Tibial nerve (tissue), 4 donors: Measurements from ENCODE around the gene VSTM2B. TPM values are rescaled to one million over a fixed set of nuclear protein-coding genes. Genes with fewer than 3 reads are reported as not detected.
"Not testable (repeated sequence)": the region's sequence is repeated elsewhere in the genome, so short reads cannot be mapped to it uniquely, and the experiment has no call there.

Experiments
- DNase-seq, 2 donors: peaks; one replicate each; pipeline ENCODE4 v3.0.0-alpha.2; 2019; ENCODE audit warnings: low spot score in 2 of 2
- H3K27ac ChIP-seq, 4 donors: fragments of 200-600 bp; sonication (generic) in 3 of 4; one replicate each; pipeline ENCODE4 v1.5.1; 2017 to 2019; ENCODE audit warnings: mild to moderate bottlenecking in 1 of 4
- H3K27me3 ChIP-seq, 2 donors: fragments of 200-600 bp; sonication (generic) in 1 of 2; one replicate each; pipeline versions ENCODE4 v1.5.1 to v1.6.0; 2017 to 2019
- H3K36me3 ChIP-seq, 3 donors: fragments of 200-600 bp; sonication (generic); one replicate each; pipeline ENCODE4 v1.5.1; 2018 to 2019
- H3K4me1 ChIP-seq, 4 donors: fragments of 200-600 bp; sonication (generic) in 3 of 4; one replicate each; pipeline ENCODE4 v1.5.1; 2017 to 2019
- H3K4me3 ChIP-seq, 4 donors: fragments of 200-600 bp; sonication (generic) in 3 of 4; one replicate each; pipeline ENCODE4 v1.5.1; 2017 to 2019; ENCODE audit warnings: mild to moderate bottlenecking in 1 of 4, moderate library complexity in 1 of 4
- H3K9me3 ChIP-seq, 4 donors: fragments of 200-600 bp; sonication (generic) in 3 of 4; one replicate each; pipeline ENCODE4 v1.5.1; 2017 to 2019
- CTCF ChIP-seq, 5 experiments: fragments of 200-600 bp in 3 of 5; fragments of 450-650 bp in 2 of 5; sonication (generic) in 3 of 5; IDR thresholded peaks; one replicate each; pipeline ENCODE4 v1.5.1; 2016 to 2019; ENCODE audit warnings: antibody characterized with exemption in 5 of 5, mild to moderate bottlenecking in 3 of 5, moderate library complexity in 2 of 5
- EP300 ChIP-seq, 2 donors: sonication (generic); formaldehyde crosslinking; IDR thresholded peaks; one replicate each; pipeline ENCODE4 v1.6.1; 2017; ENCODE audit warnings: antibody characterized with exemption in 2 of 2, mild to moderate bottlenecking in 1 of 2
- POLR2A ChIP-seq, 2 donors: fragments of 450-650 bp; IDR thresholded peaks; one replicate each; pipeline ENCODE4 v1.6.1; 2017; ENCODE audit warnings: antibody characterized with exemption in 2 of 2, mild to moderate bottlenecking in 2 of 2, moderate library complexity in 2 of 2
- WGBS, 2 donors: methylation state at CpG; one replicate each; pipeline ENCODE4 v1.1.5; 2018; 5-methylcytosine and 5-hydroxymethylcytosine counted together
- total RNA-seq, 4 donors: library from RNA; depleted of rRNA; stranded (reverse); fragments of >200 nt; gene quantifications; one replicate each; pipeline ENCODE4 v1.1.0, GENCODE V29; 2016

VSTM2B gene
- total RNA-seq, 4 donors from 2014 or later, result not detected

- Histone ChIP-seq H3K4me3 (no peak overlapping the region), H3K27ac (no peak overlapping the region), H3K4me1 (no peaks in the 10 kb centered on the region), H3K9me3 (peaks cover 0 to 9% (median 0%) of the 10 kb centered on the region in 4 donors), H3K36me3 (no peaks in the 10 kb centered on the region), H3K27me3 (peaks cover 0 to 5% of the 10 kb centered on the region in 2 donors)
- TF ChIP-seq POLR2A (IDR thresholded peaks at IDR 0.05), result no peak
- no peak for TF ChIP-seq CTCF (IDR thresholded peaks at IDR 0.05)
- WGBS, 2 donors, result 70 to 74% methylated on average over 3 of the region's 3 CpGs
- DNase-seq, result no peak
Observed at GRCh38 chr19:29542327-29542726, 16.5 kb downstream of the VSTM2B start.

GRCh38 chr19:29542776-29543175 lies 17.0 kb downstream of the VSTM2B start:
- no peak for DNase-seq
- WGBS, 2 donors, result 68 to 70% methylated on average over 3 of the region's 3 CpGs
- no peak for TF ChIP-seq EP300 (IDR thresholded peaks at IDR 0.05)
- no peak for TF ChIP-seq POLR2A (IDR thresholded peaks at IDR 0.05)
- TF ChIP-seq CTCF (IDR thresholded peaks at IDR 0.05), result no peak
- Histone ChIP-seq H3K9me3 (peaks cover 0 to 9% (median 0%) of the 10 kb centered on the region in 4 donors), H3K27me3 (peaks cover 0 to 5% of the 10 kb centered on the region in 2 donors), H3K27ac (no peak overlapping the region), H3K4me1 (no peaks in the 10 kb centered on the region), H3K36me3 (no peaks in the 10 kb centered on the region), H3K4me3 (no peak overlapping the region)

GRCh38 chr19:29543381-29543780 lies 17.6 kb downstream of the VSTM2B start:
- H3K27me3 ChIP-seq, result peaks cover 0 to 5% of the 10 kb centered on the region in 2 donors
- no peak overlapping the region for H3K27ac ChIP-seq
- H3K9me3 ChIP-seq, result peaks cover 0 to 9% (median 0%) of the 10 kb centered on the region in 4 donors
- no peaks in the 10 kb centered on the region for H3K36me3 ChIP-seq
- DNase-seq, result no peak
- WGBS, 2 donors, result 64 to 78% methylated on average over 2 of the region's 2 CpGs
- H3K4me1 ChIP-seq, result no peaks in the 10 kb centered on the region
- no peak overlapping the region for H3K4me3 ChIP-seq
- TF ChIP-seq EP300 (IDR thresholded peaks at IDR 0.05) (no peak), CTCF (IDR thresholded peaks at IDR 0.05) (no peak), POLR2A (IDR thresholded peaks at IDR 0.05) (no peak)

DNA sequence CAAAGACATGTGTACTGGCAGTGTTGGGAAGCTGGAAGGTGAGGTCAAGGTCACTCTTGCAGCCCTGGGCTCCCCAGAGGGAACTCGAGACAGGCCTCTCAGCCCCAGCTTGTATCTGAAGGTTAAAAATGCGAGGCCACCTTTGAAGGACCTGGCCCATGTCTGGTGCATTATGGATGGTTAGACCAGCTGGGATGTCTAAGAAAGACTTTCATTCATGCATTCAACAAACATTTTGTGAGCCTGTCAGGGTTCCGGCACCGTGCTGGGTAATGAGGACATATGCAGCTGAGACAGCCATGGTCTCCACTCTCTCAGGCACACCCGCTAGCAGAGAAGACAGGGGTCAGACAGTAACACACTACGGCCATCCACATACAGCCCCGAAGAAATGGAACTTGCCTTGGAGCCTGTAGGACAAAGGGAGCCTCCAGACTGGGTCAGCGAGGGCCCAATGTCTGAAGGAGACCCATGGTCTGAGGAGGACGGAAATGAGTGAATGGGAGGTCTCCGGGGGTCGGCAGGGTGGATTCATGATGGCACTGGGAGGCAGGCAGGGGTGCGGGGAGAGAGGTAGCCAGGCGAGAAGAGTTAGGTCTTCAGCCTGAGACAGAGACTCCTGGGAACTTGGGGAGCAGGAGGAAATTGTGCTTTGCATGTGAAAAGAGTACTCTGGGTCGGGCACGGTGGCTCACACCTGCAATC lies 19.0 kb downstream of the VSTM2B start:
- Histone ChIP-seq H3K27ac (no peak overlapping the region), H3K4me3 (no peak overlapping the region), H3K4me1 (no peaks in the 10 kb centered on the region), H3K9me3 (peaks cover 0 to 9% (median 0%) of the 10 kb centered on the region in 4 donors), H3K27me3 (no peaks in the 10 kb centered on the region), H3K36me3 (no peaks in the 10 kb centered on the region)
- TF ChIP-seq POLR2A (IDR thresholded peaks at IDR 0.05) (no peak), CTCF (IDR thresholded peaks at IDR 0.05) (no peak), EP300 (IDR thresholded peaks at IDR 0.05) (no peak)
- 80 to 87% methylated on average over 15 of the region's 15 CpGs for WGBS, 2 donors
- DNase-seq, result no peak

- WGBS, 2 donors, result 89 to 91% methylated on average over 4 of the region's 4 CpGs
Observed at GRCh38 chr19:29545447-29545846, 19.7 kb downstream of the VSTM2B start.

More at GRCh38 chr19:29545447-29545846, 19.7 kb downstream of the VSTM2B start:
- not testable (repeated sequence) for H3K27me3 ChIP-seq, H3K27ac ChIP-seq, H3K36me3 ChIP-seq, H3K9me3 ChIP-seq, H3K4me1 ChIP-seq, H3K4me3 ChIP-seq, DNase-seq
